HCT116 (cell line): ENCODE results near the gene CST8. TPM values are rescaled to one million over a fixed set of nuclear protein-coding genes. Genes with fewer than 3 reads are reported as not detected.

Experiments used
- ATAC-seq: fragments of 200-7000 bp; cut with Tn5 transposase; 2 replicates; pipeline ENCODE4 v1.9.1; 2020; ENCODE audit warnings: mild to moderate bottlenecking, moderate library complexity
- BruUV-seq: library from RNA; stranded (reverse); fragments of 400-500 nt; replicated peaks from 2 replicates; lab custom pipeline; 2021; lab: Mats Ljungman, UMichigan
- CTCF ChIA-PET: fragments of 300-600 bp; sonication (Branson Sonifier 250); formaldehyde crosslinking; loops from one replicate; lab custom pipeline; 2021; ENCODE audit warnings: antibody characterized with exemption; lab: Charles Lee
- POLR2A ChIA-PET: fragments of 300-600, 350-600 bp; sonication (Branson Sonifier 250); formaldehyde crosslinking; loops from one replicate; lab custom pipeline; 2021; ENCODE audit warnings: antibody characterized with exemption; lab: Charles Lee
- RAD21 ChIA-PET, 2 experiments: fragments of 300-600 bp; sonication (Branson Sonifier 250); formaldehyde crosslinking; loops; one replicate each; lab custom pipeline; 2023; ENCODE audit warnings: low total read pairs in 2 of 2; ENCODE audit not compliant: uncharacterized antibody in 2 of 2, unreplicated experiment in 2 of 2, low non-redundant PET in 1 of 2; lab: Charles Lee
- DNase-seq: peaks from one replicate; pipeline ENCODE4 v3.0.0-alpha.2; 2010; ENCODE audit warnings: low read depth, low spot score
- H2AFZ ChIP-seq: fragments of 200-600 bp; shearing (Covaris generic), sonication (generic); 2 replicates; pipeline ENCODE4 v1.6.1; 2017; ENCODE audit warnings: low read depth, mixed run types, mixed read lengths, antibody characterized with exemption, low read length; ENCODE audit not compliant: poor library complexity, severe bottlenecking
- H3K27ac ChIP-seq: 2 replicates; pipeline ENCODE4 v1.5.1; 2012; ENCODE audit warnings: low read depth, low read length
- H3K27me3 ChIP-seq: fragments of 200-600 bp; sonication (generic); 2 replicates; pipeline ENCODE4 v1.6.1; 2016; ENCODE audit warnings: mixed run types, low read length, mixed read lengths; ENCODE audit not compliant: insufficient read depth
- H3K36me3 ChIP-seq, 2 experiments: fragments of 200-500 bp in 1 of 2; fragments of 200-600 bp in 1 of 2; sonication (Bioruptor generic) in 1 of 2; sonication (generic) in 1 of 2; 2 replicates each; pipeline versions ENCODE4 v1.5.1 to v1.6.1; 2014 to 2016; ENCODE audit warnings: low read length in 2 of 2, inconsistent platforms in 1 of 2, mixed read lengths in 1 of 2, mixed run types in 1 of 2; ENCODE audit not compliant: insufficient read depth in 2 of 2, control insufficient read depth in 1 of 2
- H3K4me1 ChIP-seq, 2 experiments: fragments of 200-600 bp in 1 of 2; sonication (generic) in 1 of 2; 2 replicates each; pipeline versions ENCODE4 v1.5.1 to v1.6.1; 2012 to 2017; ENCODE audit warnings: low read length in 2 of 2, inconsistent platforms in 1 of 2, mild to moderate bottlenecking in 1 of 2, mixed read lengths in 1 of 2, mixed run types in 1 of 2, moderate library complexity in 1 of 2; ENCODE audit not compliant: insufficient read depth in 2 of 2, control insufficient read depth in 1 of 2
- H3K4me2 ChIP-seq: fragments of 200-600 bp; sonication (generic); 2 replicates; pipeline ENCODE4 v1.6.1; 2017; ENCODE audit warnings: mixed run types, low read length, mixed read lengths
- H3K4me3 ChIP-seq, 2 experiments: fragments of 200-600 bp in 1 of 2; sonication (generic) in 1 of 2; replicated peaks in 1 of 2; 2 replicates each; pipeline ENCODE4 v1.5.1; 2011 to 2016; ENCODE audit warnings: low read length in 2 of 2, control low read depth in 1 of 2, low read depth in 1 of 2, mild to moderate bottlenecking in 1 of 2, mixed read lengths in 1 of 2, mixed run types in 1 of 2
- H3K79me2 ChIP-seq: fragments of 200-600 bp; sonication (generic); 2 replicates; pipeline ENCODE4 v1.6.1; 2017; ENCODE audit warnings: mild to moderate bottlenecking, mixed run types, low read length, moderate library complexity, mixed read lengths; ENCODE audit not compliant: insufficient read depth
- H3K9ac ChIP-seq: fragments of 200-600 bp; sonication (generic); 2 replicates; pipeline ENCODE4 v1.6.1; 2016; ENCODE audit warnings: low read length, mixed read lengths
- H3K9me2 ChIP-seq: fragments of 200-600 bp; sonication (generic), shearing (Covaris generic); 2 replicates; pipeline ENCODE4 v1.6.1; 2017; ENCODE audit warnings: mixed run types, mild to moderate bottlenecking, moderate library complexity; ENCODE audit not compliant: insufficient read depth
- H3K9me3 ChIP-seq, 2 experiments: fragments of 200-500 bp in 1 of 2; fragments of 200-600 bp in 1 of 2; sonication (Bioruptor generic) in 1 of 2; sonication (generic) in 1 of 2; 2 replicates each; pipeline ENCODE4 v1.6.1; 2014 to 2017; ENCODE audit warnings: low read length in 2 of 2, mixed read lengths in 2 of 2, inconsistent platforms in 1 of 2, low read depth in 1 of 2, mild to moderate bottlenecking in 1 of 2, mixed run types in 1 of 2, moderate library complexity in 1 of 2; ENCODE audit not compliant: control insufficient read depth in 1 of 2, insufficient read depth in 1 of 2
- H4K20me1 ChIP-seq: fragments of 200-600 bp; sonication (generic), shearing (Covaris generic); 2 replicates; pipeline ENCODE4 v1.6.1; 2017; ENCODE audit warnings: mixed run types, mild to moderate bottlenecking, moderate library complexity; ENCODE audit not compliant: insufficient read depth
- CEBPB ChIP-seq: IDR thresholded peaks from 2 replicates; pipeline ENCODE4 v1.6.1; 2012; ENCODE audit warnings: low read depth
- ELF1 ChIP-seq: IDR thresholded peaks from 2 replicates; pipeline ENCODE4 v1.6.1; 2012; ENCODE audit warnings: low read depth, borderline replicate concordance
- FOSL1 ChIP-seq: IDR thresholded peaks from 2 replicates; pipeline ENCODE4 v1.6.1; 2012; ENCODE audit warnings: low read depth
- JUND ChIP-seq: IDR thresholded peaks from 2 replicates; pipeline ENCODE4 v1.6.1; 2012
- POLR2AphosphoS5 ChIP-seq: IDR thresholded peaks from 2 replicates; pipeline ENCODE4 v1.6.1; 2011; ENCODE audit warnings: mild to moderate bottlenecking, low read depth, low read length, moderate library complexity
- RAD21 ChIP-seq: IDR thresholded peaks from 2 replicates; pipeline ENCODE4 v1.6.1; 2012; ENCODE audit warnings: low read depth, mild to moderate bottlenecking
- REST ChIP-seq: IDR thresholded peaks from 2 replicates; pipeline ENCODE4 v1.6.1; 2012; ENCODE audit warnings: low read depth
- SRF ChIP-seq: IDR thresholded peaks from 2 replicates; pipeline ENCODE4 v1.6.1; 2012; ENCODE audit warnings: low read depth
- YY1 ChIP-seq: IDR thresholded peaks from 2 replicates; pipeline ENCODE4 v1.6.1; 2011; ENCODE audit warnings: low read length, low read depth, moderate library complexity, mild to moderate bottlenecking; ENCODE audit not compliant: insufficient replicate concordance; ENCODE audit errors: extremely low read depth
- ZBTB33 ChIP-seq: IDR thresholded peaks from 2 replicates; pipeline ENCODE4 v1.6.1; 2011; ENCODE audit warnings: mild to moderate bottlenecking, low read length, moderate library complexity; ENCODE audit not compliant: insufficient replicate concordance; ENCODE audit errors: extremely low read depth
- ZFX ChIP-seq: fragments of 450-650 bp; IDR thresholded peaks from 2 replicates; pipeline ENCODE4 v1.6.1; 2017
- ZNF274 ChIP-seq: fragments of 200-500 bp; sonication (Bioruptor generic); IDR thresholded peaks from 2 replicates; pipeline ENCODE4 v1.6.1; 2014; ENCODE audit warnings: mild to moderate bottlenecking, low read depth, low read length, inconsistent platforms
- intact Hi-C: fragments of 100-400 bp; cut with micrococcal nuclease; formaldehyde crosslinking; loops from 2 replicates; pipeline ENCODE4 v1.10.0; 2022
- total RNA-seq: library from RNA; stranded (reverse); gene quantifications from one replicate; pipeline ENCODE4 v1.2.1, GENCODE V29; 2021; ENCODE audit not compliant: unreplicated experiment
- TF ChIP-seq, protein P1 (sequence below): IDR thresholded peaks from 2 replicates; pipeline ENCODE4 v1.6.1; 2012
- TF ChIP-seq, protein P2 (sequence below), 3 experiments: fragments of 200-600 bp in 1 of 3; sonication (generic) in 1 of 3; IDR thresholded peaks in 2 of 3; conservative IDR thresholded peaks in 1 of 3; 2 replicates each; pipeline ENCODE4 v1.5.1; 2012 to 2017; ENCODE audit warnings: low read depth in 2 of 3, low read length in 2 of 3, antibody characterized with exemption in 1 of 3, borderline replicate concordance in 1 of 3, control low read depth in 1 of 3, mild to moderate bottlenecking in 1 of 3, mixed read lengths in 1 of 3, mixed run types in 1 of 3, moderate library complexity in 1 of 3; ENCODE audit not compliant: insufficient read depth in 1 of 3

CST8 gene
- total RNA-seq, 1 experiment from 2014 or later, result not detected

DNA sequence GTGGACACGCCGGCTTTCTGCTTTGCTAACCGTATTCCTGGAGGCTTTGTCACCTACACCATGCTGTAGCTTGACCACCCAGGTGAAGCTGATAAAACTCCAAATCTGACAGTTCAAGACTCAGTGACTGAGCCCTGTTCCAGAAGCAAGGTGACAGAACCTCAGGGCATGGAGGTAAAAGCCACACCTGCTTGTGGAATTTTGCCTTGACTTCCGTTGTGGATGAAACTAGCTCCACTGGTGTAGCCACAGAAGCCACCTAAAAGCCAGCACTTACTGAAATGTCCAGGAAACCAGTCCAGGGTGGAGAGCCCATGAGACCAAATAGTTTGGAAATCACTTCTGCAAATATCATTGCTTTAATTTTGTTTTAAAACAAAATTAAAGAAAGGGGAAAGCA, 11.0 kb downstream of the CST8 start:
- ChIA-PET POLR2A (no interaction called here), RAD21 (no interaction called here), CTCF (no interaction called here)
- Histone ChIP-seq H3K4me3 (no peak overlapping the region), H3K27me3 (peaks cover 13% of the 10 kb centered on the region; the same call in 1 of the 2 replicates), H2AFZ (no peak overlapping the region), H3K9me3 (no peaks in the 10 kb centered on the region), H3K36me3 (no peaks in the 10 kb centered on the region), H3K9me2 (no peaks in the 10 kb centered on the region), H4K20me1 (no peaks in the 10 kb centered on the region), H3K4me2 (no peak overlapping the region), H3K27ac (no peak overlapping the region)
- ATAC-seq (no peak), DNase-seq (no peak)
- BruUV-seq, result no TSS peak
- intact Hi-C loops, result no loop called here
- TF ChIP-seq, protein P1, sequence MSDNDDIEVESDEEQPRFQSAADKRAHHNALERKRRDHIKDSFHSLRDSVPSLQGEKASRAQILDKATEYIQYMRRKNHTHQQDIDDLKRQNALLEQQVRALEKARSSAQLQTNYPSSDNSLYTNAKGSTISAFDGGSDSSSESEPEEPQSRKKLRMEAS, result no peak
- TF ChIP-seq FOSL1 (no peak), SRF (no peak), CEBPB (no peak), ZBTB33 (no peak), YY1 (no peak), POLR2AphosphoS5 (no peak), ELF1 (no peak), JUND (no peak), REST (no peak), RAD21 (no peak), ZNF274 (no peak), ZFX (no peak)
- TF ChIP-seq, protein P2, sequence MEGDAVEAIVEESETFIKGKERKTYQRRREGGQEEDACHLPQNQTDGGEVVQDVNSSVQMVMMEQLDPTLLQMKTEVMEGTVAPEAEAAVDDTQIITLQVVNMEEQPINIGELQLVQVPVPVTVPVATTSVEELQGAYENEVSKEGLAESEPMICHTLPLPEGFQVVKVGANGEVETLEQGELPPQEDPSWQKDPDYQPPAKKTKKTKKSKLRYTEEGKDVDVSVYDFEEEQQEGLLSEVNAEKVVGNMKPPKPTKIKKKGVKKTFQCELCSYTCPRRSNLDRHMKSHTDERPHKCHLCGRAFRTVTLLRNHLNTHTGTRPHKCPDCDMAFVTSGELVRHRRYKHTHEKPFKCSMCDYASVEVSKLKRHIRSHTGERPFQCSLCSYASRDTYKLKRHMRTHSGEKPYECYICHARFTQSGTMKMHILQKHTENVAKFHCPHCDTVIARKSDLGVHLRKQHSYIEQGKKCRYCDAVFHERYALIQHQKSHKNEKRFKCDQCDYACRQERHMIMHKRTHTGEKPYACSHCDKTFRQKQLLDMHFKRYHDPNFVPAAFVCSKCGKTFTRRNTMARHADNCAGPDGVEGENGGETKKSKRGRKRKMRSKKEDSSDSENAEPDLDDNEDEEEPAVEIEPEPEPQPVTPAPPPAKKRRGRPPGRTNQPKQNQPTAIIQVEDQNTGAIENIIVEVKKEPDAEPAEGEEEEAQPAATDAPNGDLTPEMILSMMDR (IDR thresholded peaks at IDR 0.05 in 2 of 3, conservative IDR thresholded peaks at IDR 0.05 in 1 of 3; ENCODE audit: borderline replicate concordance in 1 of 3, insufficient read depth in 1 of 3, low read depth in 2 of 3, low read length in 2 of 3), result no peak
- TF ChIP-seq, all 23 proteins: peak for 0
- H3K4me1 ChIP-seq, result no peaks in the 10 kb centered on the region
- H3K9ac ChIP-seq, result no peak overlapping the region
- no peaks in the 10 kb centered on the region for H3K79me2 ChIP-seq
